CD4-positive, alpha-beta T cell treated with Interleukin-6 at 100 ng/mL for 8 hours (primary cell): ENCODE data around the gene FAAP100.
A peak's percentile ranks its signal among the peaks of the same experiment; 100 is the strongest.

Experiments
- DNase-seq: peaks from one replicate; pipeline ENCODE4 v3.0.0-alpha.2; 2020; ENCODE audit warnings: mixed read lengths, low spot score

Gene FAAP100

GRCh38 chr17:81524865-81525159, 27.3 kb downstream of the FAAP100 start:
- no peak for DNase-seq

- DNase-seq, result no peak
Measured at GRCh38 chr17:81524039-81524864, 27.9 kb downstream of the FAAP100 start.

GRCh38 chr17:81523402-81524038, 28.6 kb downstream of the FAAP100 start:
- no peak for DNase-seq

GRCh38 chr17:81522491-81523401, 29.4 kb downstream of the FAAP100 start:
- DNase-seq, result no peak

- DNase-seq, result no peak
Measured at GRCh38 chr17:81520021-81520901, 31.9 kb downstream of the FAAP100 start.

GRCh38 chr17:81519284-81520020, 32.7 kb downstream of the FAAP100 start:
- DNase-seq, result peak; percentile 71

- no peak for DNase-seq
Measured at GRCh38 chr17:81518785-81519283, 33.3 kb downstream of the FAAP100 start.

- no peak for DNase-seq
Measured at GRCh38 chr17:81518113-81518784, 33.9 kb downstream of the FAAP100 start.

- no peak for DNase-seq
Measured at GRCh38 chr17:81517339-81518112, 34.6 kb downstream of the FAAP100 start.

- no peak for DNase-seq
Measured at GRCh38 chr17:81517009-81517338, 35.2 kb downstream of the FAAP100 start.

GRCh38 chr17:81516439-81516838, 35.7 kb downstream of the FAAP100 start:
- DNase-seq, result no peak

- no peak for DNase-seq
Measured at GRCh38 chr17:81515530-81516041, 36.6 kb downstream of the FAAP100 start.

- peak; percentile 70 for DNase-seq
Measured at GRCh38 chr17:81514739-81515529, 37.2 kb downstream of the FAAP100 start.

GRCh38 chr17:81514489-81514738, 37.7 kb downstream of the FAAP100 start:
- DNase-seq, result no peak

GRCh38 chr17:81513753-81514488, 38.2 kb downstream of the FAAP100 start:
- no peak for DNase-seq

GRCh38 chr17:81513372-81513752, 38.8 kb downstream of the FAAP100 start:
- peak; percentile 45 for DNase-seq

GRCh38 chr17:81512562-81513371, 39.4 kb downstream of the FAAP100 start, which contains the start of gene ACTG1:
ACTG1 (minus strand) TSS chr17:81512799; CDS start chr17:81512354, 445 bp downstream.
- DNase-seq, result peak; percentile 93
